Measurements from ENCODE around the gene GALNT17. TPM values are rescaled to one million over a fixed set of nuclear protein-coding genes. Genes with fewer than 3 reads are reported as not detected.
"Not testable (repeated sequence)": the region's sequence is repeated elsewhere in the genome, so short reads cannot be mapped to it uniquely, and the experiment has no call there.

GALNT17 gene
- total RNA-seq, 2 donors from 2014 or later: 46.7 to 58.1 TPM

- TF ChIP-seq POLR2A (IDR thresholded peaks at IDR 0.05) (no peak), POLR2AphosphoS5 (IDR thresholded peaks at IDR 0.05) (no peak), CTCF (IDR thresholded peaks at IDR 0.05) (no peak)
Observed at GRCh38 chr7:71639382-71640085, 507.6 kb downstream of the GALNT17 start.

GRCh38 chr7:71643031-71643430 is 511.1 kb downstream of the GALNT17 start:
- H3K36me3 ChIP-seq; H3K4me3 ChIP-seq; H3K4me1 ChIP-seq (replicated peaks); H3K9me3 ChIP-seq; H3K27me3 ChIP-seq (replicated peaks; ENCODE audit: insufficient read depth); H3K27ac ChIP-seq; intact Hi-C loops (cut with DNase I); DNase-seq (ENCODE audit: low spot score): not testable (repeated sequence)
- WGBS: 81% methylated on average over 9 of the region's 9 CpGs

More at GRCh38 chr7:71639382-71640085, 507.6 kb downstream of the GALNT17 start:
- no peaks in the 10 kb centered on the region for H3K4me1 ChIP-seq (replicated peaks)
- no peaks in the 10 kb centered on the region for H3K27me3 ChIP-seq (replicated peaks; ENCODE audit: insufficient read depth)
- no peak overlapping the region for H3K4me3 ChIP-seq
- intact Hi-C loops (cut with DNase I): no loop called here
- no peak for DNase-seq (ENCODE audit: low spot score)
- no peaks in the 10 kb centered on the region for H3K36me3 ChIP-seq
- no peak overlapping the region for H3K27ac ChIP-seq
- 83% methylated on average over 12 of the region's 12 CpGs for WGBS
- H3K9me3 ChIP-seq: no peaks in the 10 kb centered on the region

GRCh38 chr7:71645836-71646235 is 513.9 kb downstream of the GALNT17 start:
- Histone ChIP-seq H3K4me3 (no peak overlapping the region), H3K27ac (no peak overlapping the region), H3K4me1 (replicated peaks) (no peaks in the 10 kb centered on the region), H3K27me3 (replicated peaks; ENCODE audit: insufficient read depth) (no peaks in the 10 kb centered on the region), H3K36me3 (no peaks in the 10 kb centered on the region), H3K9me3 (no peaks in the 10 kb centered on the region)
- intact Hi-C loops (cut with DNase I): no loop called here
- DNase-seq (ENCODE audit: low spot score): no peak
- TF ChIP-seq CTCF (IDR thresholded peaks at IDR 0.05): no peak
- TF ChIP-seq POLR2A (IDR thresholded peaks at IDR 0.05): no peak
- TF ChIP-seq POLR2AphosphoS5 (IDR thresholded peaks at IDR 0.05): no peak
- WGBS: 76% methylated on average over 4 of the region's 4 CpGs

- WGBS: 73% methylated on average over 1 of the region's 1 CpG
- DNase-seq (ENCODE audit: low spot score): no peak
- Histone ChIP-seq H3K27ac (no peak overlapping the region), H3K4me1 (replicated peaks) (no peaks in the 10 kb centered on the region), H3K27me3 (replicated peaks; ENCODE audit: insufficient read depth) (no peaks in the 10 kb centered on the region), H3K36me3 (no peaks in the 10 kb centered on the region), H3K4me3 (no peak overlapping the region), H3K9me3 (no peaks in the 10 kb centered on the region)
- no peak for TF ChIP-seq POLR2A (IDR thresholded peaks at IDR 0.05)
- no peak for TF ChIP-seq POLR2AphosphoS5 (IDR thresholded peaks at IDR 0.05)
- no peak for TF ChIP-seq CTCF (IDR thresholded peaks at IDR 0.05)
- intact Hi-C loops (cut with DNase I): no loop called here
Observed at GRCh38 chr7:71649812-71650211, 517.9 kb downstream of the GALNT17 start.

GRCh38 chr7:71650653-71651337 is 518.9 kb downstream of the GALNT17 start:
- Histone ChIP-seq H3K9me3 (no peaks in the 10 kb centered on the region), H3K36me3 (no peaks in the 10 kb centered on the region), H3K27me3 (replicated peaks; ENCODE audit: insufficient read depth) (no peaks in the 10 kb centered on the region), H3K4me1 (replicated peaks) (no peaks in the 10 kb centered on the region), H3K27ac (no peak overlapping the region), H3K4me3 (no peak overlapping the region)
- no peak for DNase-seq (ENCODE audit: low spot score)
- 28% methylated on average over 2 of the region's 2 CpGs for WGBS
- no peak for TF ChIP-seq POLR2A (IDR thresholded peaks at IDR 0.05)
- TF ChIP-seq CTCF (IDR thresholded peaks at IDR 0.05): no peak
- no peak for TF ChIP-seq POLR2AphosphoS5 (IDR thresholded peaks at IDR 0.05)
- intact Hi-C loops (cut with DNase I): no loop called here

Data from prostate gland (tissue), 2 donors.